Central memory CD4-positive, alpha-beta T cell (primary cell): Measurements from ENCODE around the gene COL4A5.

Experiments
- DNase-seq: peaks from one replicate; pipeline ENCODE4 v3.0.0; 2022

Gene COL4A5

DNA sequence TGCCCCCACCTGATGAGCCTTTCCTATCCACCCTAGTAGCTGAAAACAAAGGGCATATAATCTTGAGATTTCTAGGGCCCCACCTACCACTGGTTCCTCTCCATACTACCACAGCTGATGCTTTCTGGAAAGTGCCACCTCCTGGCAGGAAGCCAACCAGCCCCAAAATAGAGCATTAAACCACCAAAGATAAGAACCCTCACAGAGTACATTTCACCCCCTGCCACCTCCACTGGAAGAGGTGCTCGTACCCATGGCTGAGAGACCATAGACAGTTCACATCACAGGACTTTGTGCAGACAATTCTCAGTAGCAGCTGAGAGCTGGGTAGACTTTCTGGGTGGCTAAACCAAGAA lies 202.6 kb downstream of the COL4A5 start:
- DNase-seq = no peak

DNA sequence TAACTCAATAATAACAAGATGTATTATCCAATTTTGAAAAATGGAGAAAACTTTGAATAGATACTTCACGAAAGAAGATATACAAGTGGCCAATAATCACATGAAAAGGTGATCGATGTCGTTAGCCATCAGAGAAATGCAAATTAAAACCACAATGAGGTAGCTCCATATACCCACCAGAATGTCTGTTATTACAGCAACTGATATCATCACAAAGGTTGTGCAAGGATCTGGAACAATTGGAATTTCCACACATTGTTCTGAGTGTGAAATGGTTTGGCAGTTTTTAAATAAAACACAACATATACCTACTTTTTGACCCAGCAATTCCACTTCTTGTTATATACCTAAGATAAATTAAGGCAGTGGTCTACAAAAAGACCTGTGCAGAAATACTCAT lies 225.1 kb downstream of the COL4A5 start:
- DNase-seq = no peak

DNA sequence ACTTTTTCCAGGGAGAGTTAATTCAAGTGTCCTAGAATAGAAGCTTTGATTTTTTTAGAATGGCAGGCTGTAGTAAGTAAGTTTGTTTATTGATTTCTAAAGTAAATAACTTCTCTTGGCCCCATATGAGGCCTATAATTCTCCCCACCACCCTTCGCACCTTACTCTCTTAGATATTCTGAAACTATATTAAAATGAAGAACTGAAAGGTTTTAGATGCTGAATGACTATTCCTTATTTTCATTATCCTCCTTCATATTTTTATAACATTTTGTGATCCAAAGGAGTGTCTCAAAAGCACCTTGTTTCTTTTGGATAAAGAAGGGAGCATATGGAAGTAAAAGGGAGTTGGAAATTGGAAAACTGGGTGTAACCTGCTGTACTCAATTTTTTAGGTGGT lies 226.5 kb downstream of the COL4A5 start:
- DNase-seq = no peak

DNA sequence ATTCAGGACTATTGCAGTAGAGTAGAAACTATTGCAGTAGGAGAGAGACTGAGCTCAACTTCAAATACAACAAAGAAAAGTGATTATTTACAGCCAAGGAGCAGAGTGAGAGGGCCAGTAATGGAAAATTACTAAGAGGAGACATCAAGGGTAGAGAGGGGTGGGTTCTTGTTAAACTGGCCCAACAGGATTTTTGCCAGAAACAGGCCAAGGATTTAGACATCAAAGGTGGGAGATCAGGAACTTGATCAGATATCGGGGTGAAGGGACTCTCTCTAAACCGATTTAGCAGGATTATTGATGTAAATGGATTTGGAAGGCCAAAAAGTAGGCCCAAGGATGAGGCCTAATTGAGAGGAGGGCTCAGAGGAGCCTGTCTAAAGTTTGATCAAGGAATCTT lies 231.9 kb downstream of the COL4A5 start:
- no peak for DNase-seq

DNA sequence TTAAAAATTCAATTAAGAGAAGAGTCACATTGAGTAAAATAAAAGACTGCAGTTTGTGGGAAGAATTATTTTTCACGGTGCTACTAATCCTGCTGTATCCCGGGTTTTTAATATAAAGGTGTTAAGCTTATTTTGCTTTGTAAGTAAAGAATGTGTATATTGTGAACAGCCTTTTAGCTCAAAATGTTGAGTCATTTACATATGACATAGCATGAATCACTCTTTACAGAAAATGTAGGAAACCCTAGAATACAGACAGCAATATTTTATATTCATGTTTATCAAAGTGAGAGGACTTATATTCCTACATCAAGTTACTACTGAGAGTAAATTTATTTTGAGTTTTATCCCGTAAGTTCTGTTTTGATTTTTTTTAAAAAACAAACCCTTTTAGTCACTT lies 257.1 kb downstream of the COL4A5 start:
- no peak for DNase-seq

DNA sequence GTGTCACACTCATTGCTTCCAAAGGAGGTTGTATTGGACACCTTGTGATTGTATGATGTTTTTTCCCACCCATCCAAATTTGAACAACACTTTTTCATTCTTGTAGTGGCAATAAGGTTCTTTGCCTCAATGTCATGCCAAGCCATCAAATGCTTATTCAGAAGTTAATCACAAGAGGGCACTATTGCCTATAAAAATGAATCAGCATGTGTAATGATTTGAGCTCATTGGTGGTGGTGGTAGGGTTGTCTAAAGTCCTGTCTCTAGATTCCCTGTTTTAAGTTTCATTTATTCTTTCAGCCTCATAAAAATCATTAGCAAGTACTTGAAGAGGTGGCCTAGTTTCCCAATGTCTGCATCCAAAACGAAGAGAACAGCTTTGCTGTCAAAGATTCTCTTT lies 259.7 kb downstream of the COL4A5 start:
- no peak for DNase-seq

DNA sequence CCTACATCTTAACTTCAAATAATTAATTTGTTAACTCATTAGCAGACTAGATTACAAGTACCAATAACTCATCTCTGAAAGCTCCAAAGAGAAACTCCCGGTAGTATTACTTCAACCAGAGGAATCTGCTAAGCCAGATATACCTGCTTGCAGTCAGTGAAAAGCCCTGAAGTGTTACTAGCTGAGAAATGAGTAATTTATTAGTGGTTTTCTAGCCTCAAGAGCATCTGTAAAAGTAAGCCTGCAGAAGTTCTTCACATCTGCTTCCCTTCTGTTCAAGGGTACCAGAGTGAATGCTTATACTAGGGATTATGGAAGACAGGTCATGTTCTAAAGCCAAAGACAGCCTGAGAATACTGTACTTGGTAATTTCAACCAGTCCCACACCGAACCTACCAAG lies 262.0 kb downstream of the COL4A5 start:
- DNase-seq = no peak

DNA sequence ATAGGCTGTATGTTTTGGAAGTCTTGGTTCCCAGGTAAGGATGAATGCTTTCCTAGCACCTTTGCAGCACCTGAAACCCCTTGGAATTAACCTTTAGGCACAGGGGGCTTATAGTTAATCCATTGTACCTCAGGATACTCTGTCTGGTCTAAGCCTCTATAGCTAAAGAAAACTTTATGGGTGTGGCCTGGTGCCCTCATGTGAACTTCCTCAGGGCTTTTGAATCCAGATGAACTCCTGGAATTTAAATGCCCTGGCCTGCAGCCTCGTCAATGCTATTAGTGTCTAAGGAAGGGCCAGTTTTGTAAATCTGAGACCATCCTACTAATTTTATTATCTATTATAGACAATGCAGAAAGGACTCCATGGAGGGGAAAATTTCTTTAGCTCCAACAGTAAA lies 262.9 kb downstream of the COL4A5 start:
- DNase-seq = no peak

DNA sequence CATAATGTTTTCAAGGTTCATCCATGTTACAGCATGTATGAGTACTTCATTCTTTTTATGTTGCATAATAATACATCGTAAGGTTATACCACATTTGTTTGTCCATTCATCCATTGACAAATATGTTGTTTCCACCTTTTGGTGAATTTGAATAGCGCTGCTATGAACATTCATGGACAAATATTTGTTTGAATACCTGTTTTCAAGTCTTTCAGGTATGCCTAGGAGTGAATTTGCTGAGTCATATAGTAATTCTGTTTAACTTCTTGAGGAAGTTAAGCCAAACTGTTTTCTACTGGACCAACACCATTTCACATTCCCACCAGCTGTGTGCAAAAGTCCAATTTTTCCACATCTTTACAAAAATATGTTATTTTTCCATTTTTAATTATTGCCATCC lies 265.2 kb downstream of the COL4A5 start:
- DNase-seq = no peak

DNA sequence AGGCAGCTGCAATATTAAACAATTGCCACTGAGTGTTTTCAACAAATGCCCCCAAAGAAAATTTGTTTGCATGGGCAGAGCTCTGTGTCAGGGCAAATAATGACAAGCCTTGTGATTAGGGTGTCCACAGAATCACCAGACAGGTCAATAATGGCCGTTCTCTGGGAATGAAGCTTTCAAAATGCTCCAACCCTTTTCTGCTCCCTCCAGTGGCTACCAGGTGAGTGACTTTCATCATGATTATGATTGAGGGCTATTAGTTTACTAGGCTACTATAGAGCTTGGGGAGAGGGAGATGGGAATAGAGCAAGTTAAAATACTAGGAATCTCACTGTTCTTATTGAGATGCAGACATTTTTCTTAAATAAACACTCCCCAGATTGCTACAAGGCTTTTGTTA lies 273.2 kb downstream of the COL4A5 start:
- no peak for DNase-seq

DNA sequence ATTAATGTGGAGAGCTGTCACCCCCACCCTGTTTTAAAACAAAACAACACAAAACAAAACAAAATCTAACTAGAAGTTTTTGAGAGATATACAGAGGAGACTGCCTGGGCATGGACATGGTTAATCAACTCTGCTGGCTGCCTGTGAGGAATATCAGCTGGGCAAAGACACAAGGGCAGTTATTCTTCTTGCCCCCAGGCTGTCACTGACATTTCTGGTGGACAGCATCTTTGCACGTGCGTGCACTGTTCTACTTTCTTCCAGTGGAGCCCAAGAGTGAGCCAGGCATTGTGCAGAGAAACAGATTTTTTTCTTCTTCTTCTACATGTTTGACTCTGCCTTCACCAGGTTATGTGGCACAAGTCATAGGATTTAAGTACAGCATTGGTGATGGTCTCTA lies 282.9 kb downstream of the COL4A5 start:
- no peak for DNase-seq

DNA sequence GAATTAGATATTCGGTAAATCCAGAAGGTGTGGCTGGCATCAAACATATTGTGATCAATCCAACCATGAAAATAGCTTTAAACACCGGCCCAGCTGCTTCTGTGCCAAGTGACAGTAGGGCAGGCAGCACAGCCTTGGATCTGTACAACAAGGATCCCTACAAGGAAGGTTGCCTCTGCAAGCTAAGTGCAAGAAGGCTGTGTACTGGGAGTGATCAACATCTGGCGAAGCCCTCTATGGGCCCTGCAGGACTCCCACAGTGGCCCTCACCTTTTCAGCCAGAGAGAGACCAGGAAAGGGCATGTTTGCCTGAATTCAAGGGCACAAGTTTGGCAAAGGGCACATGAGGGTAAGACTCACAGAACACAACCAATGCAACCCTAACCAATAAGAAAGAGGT lies 287.1 kb downstream of the COL4A5 start:
- no peak for DNase-seq

DNA sequence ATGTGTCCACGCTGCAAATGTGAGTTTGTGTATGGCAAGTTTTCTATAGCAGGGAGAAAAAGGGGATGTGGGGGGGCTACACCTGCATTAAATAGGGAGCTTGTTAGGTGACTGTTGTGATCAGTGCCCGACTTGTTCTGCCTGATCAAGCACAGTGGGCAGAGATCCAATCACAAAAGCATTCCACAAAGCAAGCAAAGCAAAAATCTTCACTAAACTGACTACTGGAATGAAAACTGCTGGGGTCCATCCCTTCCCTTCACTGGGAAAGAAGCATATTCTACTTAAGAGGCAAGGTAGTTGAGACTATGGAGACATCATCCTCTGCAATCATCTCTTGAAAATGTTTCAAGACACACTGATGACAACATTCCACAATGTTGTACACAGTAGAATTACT lies 291.5 kb downstream of the COL4A5 start:
- no peak for DNase-seq

DNA sequence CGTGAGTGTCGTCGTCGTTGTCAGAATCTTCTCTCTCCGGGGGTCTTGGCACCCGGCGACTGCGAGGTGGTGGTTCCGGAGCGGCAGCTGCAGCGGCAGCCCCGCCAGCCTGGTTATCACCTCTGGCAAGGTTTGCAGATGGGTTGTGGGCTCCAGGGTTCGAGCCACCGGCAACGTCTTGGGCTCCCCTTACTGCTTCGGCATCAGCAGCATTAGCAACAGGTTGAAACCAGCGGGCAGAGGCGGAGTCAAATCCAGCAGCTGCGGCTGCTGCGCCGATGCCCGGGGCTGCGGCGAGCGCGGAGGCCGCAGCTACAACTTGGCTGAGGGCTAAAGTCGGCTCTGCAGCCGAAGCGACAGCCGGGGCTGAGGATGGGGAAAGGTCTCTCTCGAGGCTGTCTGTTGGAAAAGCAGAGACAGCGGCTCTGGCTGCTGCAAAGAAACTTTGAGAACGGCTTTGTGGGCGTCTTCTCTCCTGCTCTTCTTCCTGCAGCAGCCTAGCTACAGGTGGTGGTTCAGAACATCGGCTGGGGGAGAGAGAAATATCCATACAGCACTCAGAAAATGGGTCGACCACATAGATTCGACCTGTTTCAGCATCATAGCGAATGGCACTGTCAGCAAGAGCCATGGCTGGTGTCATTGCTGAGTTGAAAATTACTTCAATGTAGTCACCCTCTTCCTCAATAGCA lies 293.1 kb downstream of the COL4A5 start:
- DNase-seq = no peak

DNA sequence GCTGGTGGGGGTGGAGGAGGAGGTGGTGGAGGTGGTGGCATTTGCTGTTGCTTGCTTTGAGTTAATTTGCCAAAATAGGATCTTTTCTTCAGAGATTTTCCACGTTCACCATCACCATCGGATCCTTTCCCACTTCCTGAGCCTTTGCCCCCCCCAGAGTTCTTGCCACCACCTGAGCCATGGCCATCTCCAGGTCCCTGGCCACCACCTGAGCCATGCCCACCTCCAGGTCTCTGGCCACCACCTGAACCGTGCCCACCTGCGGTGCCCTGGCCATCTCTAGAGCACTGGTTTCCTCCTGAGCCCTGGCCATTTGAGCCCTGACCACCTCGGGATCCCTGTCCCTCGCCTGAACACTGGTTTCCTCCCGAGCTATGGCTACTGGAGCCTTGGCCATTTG lies 294.8 kb downstream of the COL4A5 start:
- no peak for DNase-seq

DNA sequence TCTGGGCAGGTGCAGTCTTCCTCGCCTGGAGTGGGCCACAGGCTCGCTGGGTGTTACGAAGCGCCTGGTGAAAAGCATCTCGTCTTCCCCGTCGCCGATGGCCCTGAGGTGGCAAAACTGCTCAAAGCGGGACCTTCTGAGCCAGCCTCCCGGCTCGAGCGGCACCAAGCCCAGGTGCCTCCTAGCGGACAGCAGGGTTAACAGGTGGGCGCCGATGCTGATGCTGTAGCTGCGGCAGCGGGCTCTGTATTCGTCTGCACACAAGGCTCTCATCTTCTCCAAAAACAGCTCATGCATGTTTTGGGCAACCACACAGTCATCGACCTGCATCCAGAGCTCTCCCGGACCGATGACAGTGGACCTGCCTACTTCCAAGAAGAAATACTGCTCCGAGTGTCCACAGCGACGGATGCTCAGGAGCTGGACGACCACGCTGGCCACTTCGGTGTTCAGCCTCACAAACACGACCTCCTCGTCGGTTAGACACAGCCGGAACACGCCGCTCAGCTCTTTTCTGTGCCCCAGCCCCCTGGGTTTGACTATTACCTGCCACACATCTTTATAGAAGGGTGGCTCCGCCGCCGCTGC lies 295.5 kb downstream of the COL4A5 start:
- no peak for DNase-seq

DNA sequence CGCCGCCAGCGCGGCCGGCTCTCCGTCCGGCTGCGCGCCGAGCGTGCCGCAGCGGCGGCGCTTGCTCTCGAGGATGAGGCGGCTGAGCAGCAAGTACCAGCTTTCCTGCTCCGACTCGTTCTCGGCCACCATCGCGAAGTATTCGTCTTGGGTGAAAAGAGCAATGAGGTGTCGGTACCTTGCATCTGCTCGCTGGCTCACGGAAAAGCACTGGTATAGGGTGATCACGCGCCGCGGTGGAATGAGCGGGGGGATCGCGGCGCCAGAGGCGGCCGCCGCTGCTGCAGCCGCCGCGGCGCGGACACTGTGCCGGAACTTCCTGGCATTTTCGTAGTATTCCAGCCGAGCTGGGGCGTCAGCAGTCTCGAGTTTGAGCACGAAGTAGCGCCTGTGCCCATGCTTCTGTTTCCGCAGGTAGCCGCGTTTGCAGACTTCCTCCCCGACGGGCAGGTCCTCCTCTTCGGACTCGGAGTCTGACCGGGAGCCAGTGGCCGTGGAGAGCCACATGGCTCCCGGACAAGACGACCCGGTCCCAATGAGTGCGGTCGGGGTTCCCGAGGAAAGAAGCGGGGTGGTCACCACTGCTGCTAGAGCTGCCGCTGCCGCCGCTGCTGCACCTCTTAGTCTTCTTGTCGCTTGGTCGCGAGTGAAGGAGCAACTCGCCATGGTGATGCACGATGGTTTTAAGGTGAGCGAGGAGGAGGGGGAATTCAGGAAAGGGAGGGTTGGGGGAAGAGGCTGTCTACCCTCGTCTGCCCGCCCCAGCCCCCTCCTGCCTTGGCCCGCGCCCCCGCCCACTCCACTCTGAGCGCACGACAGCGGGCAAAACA lies 296.3 kb downstream of the COL4A5 start:
- no peak for DNase-seq

DNA sequence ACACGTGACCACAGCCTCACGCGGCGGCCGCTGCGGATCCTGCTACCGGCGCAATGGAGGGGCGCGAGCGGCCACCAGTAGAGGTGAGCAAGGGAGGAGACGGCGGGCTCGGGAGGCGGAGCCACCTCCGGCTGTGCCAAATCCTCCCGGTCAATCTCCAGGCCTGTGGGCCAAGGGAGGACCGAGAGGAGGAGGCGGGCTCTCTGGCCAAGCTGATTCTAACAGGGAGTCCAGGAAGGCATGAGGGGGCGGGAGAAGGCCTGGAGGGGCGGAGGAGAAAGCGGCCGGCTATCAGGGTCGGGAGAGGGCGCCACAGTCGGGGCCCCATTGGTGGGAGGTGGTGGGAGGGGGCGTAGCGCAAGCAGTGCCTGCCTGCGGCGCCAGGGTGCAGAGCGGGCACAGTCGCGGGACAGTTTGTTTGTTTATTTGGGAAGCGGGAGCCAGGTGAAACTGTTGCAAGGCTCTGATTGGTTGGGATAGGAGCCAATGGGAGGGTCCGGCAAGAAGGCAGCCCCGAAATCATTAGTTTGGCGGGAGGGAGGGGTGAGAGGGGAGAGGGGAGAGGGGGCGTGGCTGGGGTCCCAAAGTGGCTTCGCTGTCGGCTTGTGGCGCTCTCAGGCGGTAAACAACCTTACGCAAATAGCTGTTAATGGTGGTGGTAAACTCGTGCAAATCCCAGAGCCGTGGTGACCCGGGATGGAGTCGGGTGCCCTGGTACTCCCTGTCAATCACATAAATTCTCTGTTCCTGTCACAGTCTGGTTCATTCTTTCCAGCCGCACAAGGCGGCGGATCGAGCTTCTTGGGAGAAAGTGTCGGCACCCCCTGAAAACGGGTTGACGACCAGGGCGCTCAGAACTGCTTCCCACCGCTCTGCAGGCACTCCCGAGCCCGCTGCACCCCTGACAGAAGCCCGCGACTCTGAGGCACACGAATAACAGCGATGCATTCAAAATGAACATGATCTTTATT lies 297.2 kb downstream of the COL4A5 start, which contains the start of gene IRS4:
Gene IRS4 (minus strand): TSS at position 55 of the 971 bp plus-strand sequence.
- no peak for DNase-seq

DNA sequence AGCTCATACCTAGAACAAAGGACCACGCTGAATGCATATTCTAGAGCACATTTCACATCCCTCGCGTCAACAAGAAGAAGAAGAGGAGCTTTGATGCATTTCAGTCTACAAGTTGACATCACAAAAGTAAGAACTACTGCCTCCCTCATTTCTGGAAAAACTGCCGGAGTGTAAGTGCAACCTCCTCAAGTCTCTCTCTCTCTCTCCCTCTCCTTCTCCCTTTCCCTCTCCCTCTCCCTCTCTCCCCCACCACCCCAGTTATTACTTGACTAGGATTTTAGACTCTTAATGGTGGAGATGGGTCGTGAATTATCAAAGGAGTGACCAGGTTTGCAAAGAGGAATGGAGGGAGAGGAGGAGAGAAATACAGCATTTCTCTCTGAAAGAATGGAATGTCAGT lies 298.1 kb downstream of the COL4A5 start:
- DNase-seq = no peak

DNA sequence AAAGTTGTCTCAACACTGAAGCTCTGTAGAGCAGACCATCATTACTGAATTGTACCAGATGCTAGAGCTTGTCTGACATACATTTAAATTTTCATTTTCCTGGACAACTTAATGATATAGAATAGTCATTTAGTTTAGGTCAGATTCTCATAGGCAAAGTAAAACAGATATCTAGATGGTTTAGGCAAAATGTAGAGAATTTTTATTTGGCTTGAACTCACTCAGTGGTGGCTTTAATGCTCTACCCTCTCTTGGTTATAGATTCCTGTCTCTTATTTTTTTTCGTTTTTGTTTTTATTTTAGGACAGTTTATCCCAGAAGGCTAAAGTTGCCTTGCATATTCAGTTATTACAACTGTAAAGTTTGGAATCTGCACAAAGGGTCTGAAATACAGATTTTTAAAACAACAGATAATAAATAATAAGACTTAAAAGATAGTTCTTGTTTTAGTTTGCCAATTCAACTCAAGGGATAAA lies 300.7 kb downstream of the COL4A5 start:
- DNase-seq = no peak
